ENCODE data around the gene VGLL4. TPM values are rescaled to one million over a fixed set of nuclear protein-coding genes. Genes with fewer than 3 reads are reported as not detected.

The VGLL4 gene
- total RNA-seq, 1 donor from 2014 or later, result 45.5 TPM

GRCh38 chr3:11523572-11524101 lies 120.1 kb downstream of the VGLL4 start:
- H3K4me1 ChIP-seq, result no peaks in the 10 kb centered on the region
- TF ChIP-seq, protein P1, sequence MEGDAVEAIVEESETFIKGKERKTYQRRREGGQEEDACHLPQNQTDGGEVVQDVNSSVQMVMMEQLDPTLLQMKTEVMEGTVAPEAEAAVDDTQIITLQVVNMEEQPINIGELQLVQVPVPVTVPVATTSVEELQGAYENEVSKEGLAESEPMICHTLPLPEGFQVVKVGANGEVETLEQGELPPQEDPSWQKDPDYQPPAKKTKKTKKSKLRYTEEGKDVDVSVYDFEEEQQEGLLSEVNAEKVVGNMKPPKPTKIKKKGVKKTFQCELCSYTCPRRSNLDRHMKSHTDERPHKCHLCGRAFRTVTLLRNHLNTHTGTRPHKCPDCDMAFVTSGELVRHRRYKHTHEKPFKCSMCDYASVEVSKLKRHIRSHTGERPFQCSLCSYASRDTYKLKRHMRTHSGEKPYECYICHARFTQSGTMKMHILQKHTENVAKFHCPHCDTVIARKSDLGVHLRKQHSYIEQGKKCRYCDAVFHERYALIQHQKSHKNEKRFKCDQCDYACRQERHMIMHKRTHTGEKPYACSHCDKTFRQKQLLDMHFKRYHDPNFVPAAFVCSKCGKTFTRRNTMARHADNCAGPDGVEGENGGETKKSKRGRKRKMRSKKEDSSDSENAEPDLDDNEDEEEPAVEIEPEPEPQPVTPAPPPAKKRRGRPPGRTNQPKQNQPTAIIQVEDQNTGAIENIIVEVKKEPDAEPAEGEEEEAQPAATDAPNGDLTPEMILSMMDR (IDR thresholded peaks at IDR 0.05), result no peak
- DNase-seq (no peak), ATAC-seq (no peak)
- no peaks in the 10 kb centered on the region for H3K36me3 ChIP-seq
- H3K4me3 ChIP-seq, result no peak overlapping the region
- H3K27me3 ChIP-seq (ENCODE audit: low read depth), result no peaks in the 10 kb centered on the region
- H3K27ac ChIP-seq, result peak overlapping the region; percentile 31
- intact Hi-C loops (cut with DNase I), result no loop called here
- no peaks in the 10 kb centered on the region for H3K9me3 ChIP-seq

DNA sequence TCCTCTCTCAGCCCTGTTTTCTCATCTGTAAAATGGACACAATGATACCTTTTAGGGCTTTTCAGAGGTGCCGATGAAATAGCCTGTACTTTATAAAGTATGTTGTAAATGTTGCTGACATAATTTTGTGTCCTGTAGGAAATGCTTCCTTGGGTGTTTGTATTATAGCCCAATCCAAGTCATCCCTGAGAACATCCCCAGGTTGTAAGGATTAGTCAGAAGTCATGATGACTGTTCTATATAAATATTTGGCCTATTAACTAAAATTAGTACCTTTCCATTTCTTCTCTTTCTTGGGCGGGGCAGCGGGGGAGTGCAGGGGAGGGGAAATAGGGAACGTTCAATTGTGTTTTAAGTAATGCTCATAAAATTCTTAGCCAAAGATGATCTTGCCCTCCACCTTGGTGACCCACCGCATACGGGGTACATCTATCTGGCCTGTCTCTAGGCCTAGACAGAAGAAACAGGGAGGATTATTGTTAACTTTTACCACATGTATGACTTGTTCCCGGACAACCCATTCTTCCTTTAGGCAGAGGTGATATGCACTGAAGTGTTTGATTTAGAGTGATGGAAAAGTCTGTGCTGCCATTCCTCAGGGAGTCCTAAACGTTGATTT lies 120.7 kb downstream of the VGLL4 start:
- TF ChIP-seq, protein P1 (IDR thresholded peaks at IDR 0.05), result no peak
- Histone ChIP-seq H3K4me1 (no peaks in the 10 kb centered on the region), H3K4me3 (no peak overlapping the region), H3K36me3 (no peaks in the 10 kb centered on the region), H3K27me3 (ENCODE audit: low read depth) (no peaks in the 10 kb centered on the region), H3K9me3 (no peaks in the 10 kb centered on the region), H3K27ac (peak overlapping the region; percentile 31)
- ATAC-seq, result no peak
- DNase-seq, result no peak
- intact Hi-C loops (cut with DNase I), result no loop called here

- ATAC-seq (no peak), DNase-seq (no peak)
- no peak overlapping the region for H3K27ac ChIP-seq
- H3K36me3 ChIP-seq, result no peaks in the 10 kb centered on the region
- H3K4me1 ChIP-seq, result no peaks in the 10 kb centered on the region
- H3K4me3 ChIP-seq, result no peak overlapping the region
- no peaks in the 10 kb centered on the region for H3K27me3 ChIP-seq (ENCODE audit: low read depth)
- intact Hi-C loops (cut with DNase I), result no loop called here
- TF ChIP-seq, protein P1 (IDR thresholded peaks at IDR 0.05), result no peak
- no peaks in the 10 kb centered on the region for H3K9me3 ChIP-seq
Observed at GRCh38 chr3:11522398-11522715, 121.4 kb downstream of the VGLL4 start.

- intact Hi-C loops (cut with DNase I), result no loop called here
- Histone ChIP-seq H3K9me3 (no peaks in the 10 kb centered on the region), H3K27me3 (ENCODE audit: low read depth) (no peaks in the 10 kb centered on the region), H3K4me1 (no peaks in the 10 kb centered on the region), H3K36me3 (no peaks in the 10 kb centered on the region), H3K4me3 (no peak overlapping the region), H3K27ac (no peak overlapping the region)
- DNase-seq, result no peak
- no peak for ATAC-seq
- TF ChIP-seq, protein P1 (IDR thresholded peaks at IDR 0.05), result no peak
Observed at GRCh38 chr3:11521167-11521566, 122.5 kb downstream of the VGLL4 start.

DNA sequence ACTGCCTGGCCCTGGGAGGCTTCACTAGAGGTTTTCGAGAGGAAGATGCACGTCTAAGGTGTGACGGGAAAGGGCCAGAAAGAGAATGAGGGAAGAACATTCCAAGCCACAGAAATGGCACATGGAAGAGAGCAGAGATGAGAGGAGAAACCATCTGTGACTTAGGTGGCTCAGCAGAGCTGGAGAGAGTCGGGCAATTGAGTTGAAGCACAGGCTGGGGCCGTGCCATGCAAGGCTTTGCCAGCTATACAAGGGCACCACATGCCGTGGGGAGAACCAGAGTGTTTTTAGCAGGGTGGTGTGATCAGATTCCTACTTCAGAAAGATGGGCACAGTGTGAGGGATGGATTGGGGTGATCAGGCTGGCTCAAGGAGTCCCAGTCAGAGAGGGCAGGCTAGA lies 126.1 kb downstream of the VGLL4 start:
- Histone ChIP-seq H3K9me3 (no peaks in the 10 kb centered on the region), H3K4me1 (peaks cover 20% of the 10 kb centered on the region), H3K27me3 (ENCODE audit: low read depth) (no peaks in the 10 kb centered on the region), H3K27ac (no peak overlapping the region), H3K4me3 (no peak overlapping the region), H3K36me3 (no peaks in the 10 kb centered on the region)
- ATAC-seq, result no peak
- DNase-seq, result no peak
- intact Hi-C loops (cut with DNase I), result no loop called here
- TF ChIP-seq, protein P1 (IDR thresholded peaks at IDR 0.05), result no peak
